Astrocyte (in vitro differentiated cells and primary cell): Measurements from ENCODE around the gene ADGRG7.

Source experiments
- EZH2 ChIP-seq: IDR thresholded peaks from 2 replicates; pipeline ENCODE4 v1.6.1; 2012; ENCODE audit warnings: mild to moderate bottlenecking, low read length, inconsistent platforms; ENCODE audit not compliant: insufficient read depth
- TF ChIP-seq, protein P1 (sequence below): IDR thresholded peaks from 2 replicates; pipeline ENCODE4 v1.5.1; 2011; ENCODE audit warnings: low read depth, mild to moderate bottlenecking, inconsistent platforms, low read length, moderate library complexity; ENCODE audit not compliant: insufficient read depth

DNA sequence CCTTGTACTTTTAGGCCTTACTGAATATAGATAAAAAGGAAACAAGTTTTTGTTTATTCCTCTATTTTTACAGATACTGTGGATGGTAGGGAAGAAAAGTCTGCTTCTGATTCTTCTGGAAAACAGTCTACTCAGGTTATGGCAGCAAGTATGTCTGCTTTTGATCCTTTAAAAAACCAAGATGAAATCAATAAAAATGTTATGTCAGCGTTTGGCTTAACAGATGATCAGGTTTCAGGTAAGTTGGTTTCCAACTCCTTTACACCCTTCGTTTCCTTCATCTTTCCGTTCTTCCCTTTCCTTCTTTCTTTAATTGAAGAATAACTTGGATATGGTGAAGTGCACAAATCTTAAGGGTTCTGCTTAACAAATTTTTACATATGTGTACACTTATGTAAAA lies 123.0 kb downstream of the ADGRG7 start:
- TF ChIP-seq, protein P1, sequence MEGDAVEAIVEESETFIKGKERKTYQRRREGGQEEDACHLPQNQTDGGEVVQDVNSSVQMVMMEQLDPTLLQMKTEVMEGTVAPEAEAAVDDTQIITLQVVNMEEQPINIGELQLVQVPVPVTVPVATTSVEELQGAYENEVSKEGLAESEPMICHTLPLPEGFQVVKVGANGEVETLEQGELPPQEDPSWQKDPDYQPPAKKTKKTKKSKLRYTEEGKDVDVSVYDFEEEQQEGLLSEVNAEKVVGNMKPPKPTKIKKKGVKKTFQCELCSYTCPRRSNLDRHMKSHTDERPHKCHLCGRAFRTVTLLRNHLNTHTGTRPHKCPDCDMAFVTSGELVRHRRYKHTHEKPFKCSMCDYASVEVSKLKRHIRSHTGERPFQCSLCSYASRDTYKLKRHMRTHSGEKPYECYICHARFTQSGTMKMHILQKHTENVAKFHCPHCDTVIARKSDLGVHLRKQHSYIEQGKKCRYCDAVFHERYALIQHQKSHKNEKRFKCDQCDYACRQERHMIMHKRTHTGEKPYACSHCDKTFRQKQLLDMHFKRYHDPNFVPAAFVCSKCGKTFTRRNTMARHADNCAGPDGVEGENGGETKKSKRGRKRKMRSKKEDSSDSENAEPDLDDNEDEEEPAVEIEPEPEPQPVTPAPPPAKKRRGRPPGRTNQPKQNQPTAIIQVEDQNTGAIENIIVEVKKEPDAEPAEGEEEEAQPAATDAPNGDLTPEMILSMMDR: no peak
- no peak for TF ChIP-seq EZH2
